Natural killer cell (primary cell): ENCODE measurements around the gene CLDND2. TPM values are rescaled to one million over a fixed set of nuclear protein-coding genes. Genes with fewer than 3 reads are reported as not detected.

Experiments used
- ATAC-seq, 3 donors: fragments of 150-1000 bp in 2 of 3; fragments of 200-7000 bp in 1 of 3; cut with Tn5 transposase; 1 replicate in 1 of 3; 2 replicates in 2 of 3; pipeline ENCODE4 v1.10.0; 2021; ENCODE audit warnings: mild to moderate bottlenecking in 2 of 3, moderate library complexity in 2 of 3
- DNase-seq, 2 donors: peaks; one replicate each; pipeline versions ENCODE4 v3.0.0 to v3.0.0-alpha.2; 2013 to 2021; ENCODE audit warnings: mixed read lengths in 1 of 2
- H3K27ac ChIP-seq: one replicate; pipeline ENCODE4 v1.5.1; 2013; ENCODE audit warnings: mild to moderate bottlenecking, low read length
- H3K27me3 ChIP-seq: one replicate; pipeline ENCODE4 v1.6.1; 2013; ENCODE audit warnings: low read length; ENCODE audit not compliant: control insufficient read depth, insufficient read depth
- H3K36me3 ChIP-seq: one replicate; pipeline ENCODE4 v1.6.1; 2013; ENCODE audit warnings: low read length; ENCODE audit not compliant: control insufficient read depth, insufficient read depth
- H3K4me1 ChIP-seq: one replicate; pipeline ENCODE4 v1.6.1; 2013; ENCODE audit warnings: low read length; ENCODE audit not compliant: control insufficient read depth, insufficient read depth
- H3K4me3 ChIP-seq: one replicate; pipeline ENCODE4 v1.5.1; 2013; ENCODE audit warnings: low read length
- H3K9me3 ChIP-seq: one replicate; pipeline ENCODE4 v1.6.1; 2013; ENCODE audit warnings: low read length; ENCODE audit not compliant: control insufficient read depth, insufficient read depth
- H3K27ac Mint-ChIP-seq, 2 donors: one replicate each; pipeline ENCODE4 v1.8.0; 2022; ENCODE audit warnings: mild to moderate bottlenecking in 2 of 2, mixed read lengths in 2 of 2, moderate library complexity in 1 of 2
- H3K27me3 Mint-ChIP-seq, 2 donors: one replicate each; pipeline ENCODE4 v1.8.0; 2022; ENCODE audit warnings: low read depth in 2 of 2, mixed read lengths in 2 of 2
- H3K36me3 Mint-ChIP-seq: one replicate; pipeline ENCODE4 v1.8.0; 2022; ENCODE audit warnings: mixed read lengths
- H3K4me1 Mint-ChIP-seq, 2 donors: one replicate each; pipeline ENCODE4 v1.8.0; 2022; ENCODE audit warnings: mixed read lengths in 2 of 2
- H3K4me3 Mint-ChIP-seq: one replicate; pipeline ENCODE4 v1.8.0; 2022; ENCODE audit warnings: mild to moderate bottlenecking, moderate library complexity, mixed read lengths
- H3K9me3 Mint-ChIP-seq, 2 donors: one replicate each; pipeline ENCODE4 v1.8.0; 2022; ENCODE audit warnings: mixed read lengths in 2 of 2
- CTCF ChIP-seq: fragments of 200-600 bp; IDR thresholded peaks from one replicate; pipeline ENCODE4 v1.8.0; 2022; ENCODE audit warnings: antibody characterized with exemption
- WGBS: methylation state at CpG from one replicate; pipeline ENCODE4 v1.1.7; 2013; ENCODE audit warnings: missing lambda C conversion rate; ENCODE audit not compliant: insufficient coverage; 5-methylcytosine and 5-hydroxymethylcytosine counted together
- intact Hi-C: fragments of 100-400 bp; cut with micrococcal nuclease; formaldehyde crosslinking; loops from one replicate; pipeline ENCODE4 v1.14.2; 2022
- total RNA-seq, 4 donors: library from RNA; stranded (reverse); fragments of 120-200 nt in 1 of 4; gene quantifications; one replicate each; pipeline versions ENCODE4 v1.2.3 to v1.2.4, GENCODE V29; 2013 to 2022

Gene CLDND2
- total RNA-seq, 3 donors from 2014 or later (not counting 1 experiment from before 2014, with no cell fraction given), result 72.8 to 83.2 (median 75.3) TPM

GRCh38 chr19:51327066-51328001, 41.5 kb downstream of the CLDND2 start:
- H3K4me3 ChIP-seq, result no peak overlapping the region
- H3K9me3 Mint-ChIP-seq, result no peaks in the 10 kb centered on the region
- intact Hi-C loops, result no loop called here
- peaks cover 20% of the 10 kb centered on the region for H3K4me1 ChIP-seq
- H3K27me3 Mint-ChIP-seq, result peaks cover 40 to 44% of the 10 kb centered on the region in 2 donors
- H3K9me3 ChIP-seq, result no peaks in the 10 kb centered on the region
- H3K36me3 ChIP-seq, result no peaks in the 10 kb centered on the region
- peaks cover 20% of the 10 kb centered on the region for H3K27me3 ChIP-seq
- no peaks in the 10 kb centered on the region for H3K36me3 Mint-ChIP-seq
- ATAC-seq (peak; percentile 77 to 90 (median 87)), DNase-seq (peak; percentile 35 to 65)
- H3K27ac Mint-ChIP-seq, result no peak overlapping the region
- H3K27ac ChIP-seq, result no peak overlapping the region
- peaks cover 9 to 22% of the 10 kb centered on the region in 2 donors for H3K4me1 Mint-ChIP-seq
- H3K4me3 Mint-ChIP-seq, result peak overlapping the region; percentile 85
- WGBS, result 6% methylated on average over 75 of the region's 75 CpGs
- TF ChIP-seq CTCF, result no peak

GRCh38 chr19:51326216-51327065, 42.4 kb downstream of the CLDND2 start:
- TF ChIP-seq CTCF, result no peak
- Histone ChIP-seq H3K36me3 (no peaks in the 10 kb centered on the region), H3K27ac (no peak overlapping the region), H3K4me1 (peaks cover 20% of the 10 kb centered on the region), H3K4me3 (no peak overlapping the region), H3K27me3 (peaks cover 20% of the 10 kb centered on the region), H3K9me3 (no peaks in the 10 kb centered on the region)
- H3K36me3 Mint-ChIP-seq, result no peaks in the 10 kb centered on the region
- H3K4me3 Mint-ChIP-seq, result no peak overlapping the region
- 25% methylated on average over 35 of the region's 36 CpGs for WGBS
- ATAC-seq (no peak), DNase-seq (no peak)
- H3K27me3 Mint-ChIP-seq, result peaks cover 31 to 45% of the 10 kb centered on the region in 2 donors
- H3K9me3 Mint-ChIP-seq, result no peaks in the 10 kb centered on the region
- peaks cover 9 to 22% of the 10 kb centered on the region in 2 donors for H3K4me1 Mint-ChIP-seq
- intact Hi-C loops, result no loop called here
- no peak overlapping the region for H3K27ac Mint-ChIP-seq

GRCh38 chr19:51325161-51325976, 43.4 kb downstream of the CLDND2 start:
- no peak overlapping the region for H3K4me3 ChIP-seq
- H3K27ac ChIP-seq, result no peak overlapping the region
- TF ChIP-seq CTCF, result no peak
- no peaks in the 10 kb centered on the region for H3K36me3 ChIP-seq
- Mint-ChIP-seq H3K4me3 (no peak overlapping the region), H3K27me3 (peaks cover 30 to 47% of the 10 kb centered on the region in 2 donors), H3K36me3 (no peaks in the 10 kb centered on the region), H3K27ac (no peak overlapping the region), H3K4me1 (peaks cover 9 to 22% of the 10 kb centered on the region in 2 donors), H3K9me3 (no peaks in the 10 kb centered on the region)
- 61% methylated on average over 26 of the region's 26 CpGs for WGBS
- intact Hi-C loops, result no loop called here
- H3K4me1 ChIP-seq, result peaks cover 20% of the 10 kb centered on the region
- peak in 2 of 3 donors; percentile 36 to 46 for ATAC-seq
- H3K9me3 ChIP-seq, result no peaks in the 10 kb centered on the region
- no peak for DNase-seq
- H3K27me3 ChIP-seq, result peaks cover 20% of the 10 kb centered on the region
